Stimulated activated CD4-positive, alpha-beta T cell treated with anti-CD3 and anti-CD28 coated beads, TNF-alpha, amount 100 ng/mL, for 4 hours (primary cell): Measurements from ENCODE around the gene HIP1.
"Not testable (repeated sequence)": the region's sequence is repeated elsewhere in the genome, so short reads cannot be mapped to it uniquely, and the experiment has no call there.

Experiments
- DNase-seq, 3 experiments: peaks; one replicate each; pipeline ENCODE4 v3.0.0-alpha.2; 2020; ENCODE audit warnings: low read depth in 3 of 3

The HIP1 gene

GRCh38 chr7:75738604-75738974 lies at the start of gene HIP1:
TSS of gene HIP1 (minus strand) at chr7:75738941. CDS start at chr7:75738920, 21 bp downstream.
- no peak for DNase-seq

GRCh38 chr7:75788154-75788847 lies 49.6 kb upstream of the HIP1 start:
- not testable (repeated sequence) for DNase-seq

GRCh38 chr7:75783058-75783457 lies 44.3 kb upstream of the HIP1 start:
- not testable (repeated sequence) for DNase-seq

GRCh38 chr7:75780647-75781273 lies 42.0 kb upstream of the HIP1 start:
- not testable (repeated sequence) for DNase-seq

GRCh38 chr7:75779516-75779915 lies 40.8 kb upstream of the HIP1 start:
- not testable (repeated sequence) for DNase-seq

- DNase-seq: not testable (repeated sequence)
Measured at GRCh38 chr7:75779035-75779434, 40.3 kb upstream of the HIP1 start.

- DNase-seq: peak in 2 of 3 experiments; percentile 41
Measured at GRCh38 chr7:75776295-75776971, 37.7 kb upstream of the HIP1 start.

- DNase-seq: not testable (repeated sequence)
Measured at GRCh38 chr7:75773958-75774357, 35.2 kb upstream of the HIP1 start.

- DNase-seq: no peak
Measured at GRCh38 chr7:75772081-75773077, 33.6 kb upstream of the HIP1 start, which contains the start of gene CCL26. TSS of gene CCL26 (minus strand) at chr7:75772211. CDS start at chr7:75772176, 35 bp downstream.

- no peak for DNase-seq
Measured at GRCh38 chr7:75771224-75771623, 32.5 kb upstream of the HIP1 start.

- DNase-seq: no peak
Measured at GRCh38 chr7:75762350-75762917, 23.7 kb upstream of the HIP1 start.

GRCh38 chr7:75761801-75762200 lies 23.1 kb upstream of the HIP1 start:
- not testable (repeated sequence) for DNase-seq

- no peak for DNase-seq
Measured at GRCh38 chr7:75758491-75758890, 19.8 kb upstream of the HIP1 start.

GRCh38 chr7:75757860-75758259 lies 19.1 kb upstream of the HIP1 start:
- DNase-seq: no peak

- no peak for DNase-seq
Measured at GRCh38 chr7:75756991-75757676, 18.4 kb upstream of the HIP1 start.

GRCh38 chr7:75756206-75756990 lies 17.7 kb upstream of the HIP1 start:
- DNase-seq: no peak

- DNase-seq: no peak
Measured at GRCh38 chr7:75743455-75743859, 4.7 kb upstream of the HIP1 start.

- no peak for DNase-seq
Measured at GRCh38 chr7:75740846-75741497, 2.2 kb upstream of the HIP1 start.
